OCI-LY7 (cell line): ENCODE data around the gene DNAH11. TPM values are rescaled to one million over a fixed set of nuclear protein-coding genes. Genes with fewer than 3 reads are reported as not detected.

Source experiments
- BruUV-seq: library from RNA; stranded (reverse); fragments of 400-500 nt; replicated peaks from 2 replicates; lab custom pipeline; 2021; lab: Mats Ljungman, UMichigan
- CTCF ChIA-PET: fragments of 300-600 bp; sonication (Branson Sonifier 250); formaldehyde crosslinking; loops from one replicate; lab custom pipeline; 2022; ENCODE audit warnings: antibody characterized with exemption; ENCODE audit not compliant: unreplicated experiment; lab: Charles Lee
- POLR2A ChIA-PET: fragments of 300-600 bp; sonication (Branson Sonifier 250); formaldehyde crosslinking; loops from one replicate; lab custom pipeline; 2022; ENCODE audit warnings: antibody characterized with exemption; lab: Charles Lee
- DNase-seq: peaks from one replicate; pipeline ENCODE4 v3.0.0-alpha.2; 2015; ENCODE audit warnings: low spot score
- H2AFZ ChIP-seq: fragments of 200-600 bp; sonication (generic), shearing (Covaris generic); 2 replicates; pipeline ENCODE4 v1.6.1; 2014; ENCODE audit warnings: mild to moderate bottlenecking, antibody characterized with exemption, low read length, moderate library complexity
- H3K27ac ChIP-seq: fragments of 200-600 bp; sonication (generic); 2 replicates; pipeline ENCODE4 v1.5.1; 2014; ENCODE audit warnings: mixed run types, low read depth, mild to moderate bottlenecking, moderate library complexity, low read length, inconsistent platforms; ENCODE audit not compliant: poor library complexity, severe bottlenecking
- H3K36me3 ChIP-seq: fragments of 200-600 bp; sonication (generic); 2 replicates; pipeline ENCODE4 v1.6.1; 2014; ENCODE audit warnings: mild to moderate bottlenecking, antibody characterized with exemption, low read length, moderate library complexity, mixed read lengths; ENCODE audit not compliant: insufficient read depth
- H3K4me1 ChIP-seq: fragments of 200-600 bp; sonication (generic); 2 replicates; pipeline ENCODE4 v1.5.1; 2014; ENCODE audit warnings: mild to moderate bottlenecking, low read length; ENCODE audit not compliant: insufficient read depth, poor library complexity, severe bottlenecking
- H3K4me2 ChIP-seq: fragments of 200-600 bp; sonication (generic); 2 replicates; pipeline ENCODE4 v1.6.1; 2014; ENCODE audit warnings: mild to moderate bottlenecking, low read length
- H3K4me3 ChIP-seq: fragments of 200-600 bp; sonication (generic); 2 replicates; pipeline ENCODE4 v1.5.1; 2014; ENCODE audit warnings: mild to moderate bottlenecking, low read depth, low read length; ENCODE audit not compliant: poor library complexity, severe bottlenecking
- H3K79me2 ChIP-seq: fragments of 200-600 bp; sonication (generic); 2 replicates; pipeline ENCODE4 v1.6.1; 2016; ENCODE audit warnings: low read depth, mild to moderate bottlenecking, low read length, moderate library complexity, mixed read lengths; ENCODE audit not compliant: insufficient read depth
- H3K9me2 ChIP-seq: fragments of 200-600 bp; sonication (generic); 2 replicates; pipeline ENCODE4 v1.6.1; 2016; ENCODE audit warnings: mild to moderate bottlenecking, low read length, mixed read lengths; ENCODE audit not compliant: insufficient read depth
- H3K9me3 ChIP-seq: fragments of 200-600 bp; sonication (generic); 2 replicates; pipeline ENCODE4 v1.6.1; 2014; ENCODE audit warnings: mild to moderate bottlenecking, mixed run types, low read length, mixed read lengths
- H4K20me1 ChIP-seq: fragments of 200-600 bp; sonication (generic); 2 replicates; pipeline ENCODE4 v1.6.1; 2014; ENCODE audit warnings: mild to moderate bottlenecking, antibody characterized with exemption, low read length, moderate library complexity, mixed read lengths; ENCODE audit not compliant: insufficient read depth
- EZH2phosphoT487 ChIP-seq: fragments of 200-600 bp; sonication (generic); IDR thresholded peaks from 2 replicates; pipeline ENCODE4 v1.6.1; 2018; ENCODE audit warnings: low read depth, borderline replicate concordance, mild to moderate bottlenecking, mixed run types, antibody characterized with exemption, low read length, moderate library complexity, mixed read lengths
- intact Hi-C: fragments of 100-400 bp; cut with micrococcal nuclease; formaldehyde crosslinking; loops from one replicate; pipeline ENCODE4 v1.10.0; 2022; ENCODE audit not compliant: unreplicated experiment
- total RNA-seq, 2 experiments: library from RNA; depleted of rRNA in 1 of 2; stranded (reverse); fragments of >200 nt in 1 of 2; shearing (Covaris generic) in 1 of 2; gene quantifications; 2 replicates each; pipeline ENCODE4 v1.2.3, GENCODE V29; 2014 to 2022
- TF ChIP-seq, protein P1 (sequence below): fragments of 200-600 bp; sonication (generic); conservative IDR thresholded peaks from 2 replicates; pipeline ENCODE4 v1.5.1; 2014; ENCODE audit warnings: mild to moderate bottlenecking, antibody characterized with exemption, low read length, moderate library complexity, mixed read lengths

Gene DNAH11
- total RNA-seq, 2 experiments from 2014 or later: not detected

DNA sequence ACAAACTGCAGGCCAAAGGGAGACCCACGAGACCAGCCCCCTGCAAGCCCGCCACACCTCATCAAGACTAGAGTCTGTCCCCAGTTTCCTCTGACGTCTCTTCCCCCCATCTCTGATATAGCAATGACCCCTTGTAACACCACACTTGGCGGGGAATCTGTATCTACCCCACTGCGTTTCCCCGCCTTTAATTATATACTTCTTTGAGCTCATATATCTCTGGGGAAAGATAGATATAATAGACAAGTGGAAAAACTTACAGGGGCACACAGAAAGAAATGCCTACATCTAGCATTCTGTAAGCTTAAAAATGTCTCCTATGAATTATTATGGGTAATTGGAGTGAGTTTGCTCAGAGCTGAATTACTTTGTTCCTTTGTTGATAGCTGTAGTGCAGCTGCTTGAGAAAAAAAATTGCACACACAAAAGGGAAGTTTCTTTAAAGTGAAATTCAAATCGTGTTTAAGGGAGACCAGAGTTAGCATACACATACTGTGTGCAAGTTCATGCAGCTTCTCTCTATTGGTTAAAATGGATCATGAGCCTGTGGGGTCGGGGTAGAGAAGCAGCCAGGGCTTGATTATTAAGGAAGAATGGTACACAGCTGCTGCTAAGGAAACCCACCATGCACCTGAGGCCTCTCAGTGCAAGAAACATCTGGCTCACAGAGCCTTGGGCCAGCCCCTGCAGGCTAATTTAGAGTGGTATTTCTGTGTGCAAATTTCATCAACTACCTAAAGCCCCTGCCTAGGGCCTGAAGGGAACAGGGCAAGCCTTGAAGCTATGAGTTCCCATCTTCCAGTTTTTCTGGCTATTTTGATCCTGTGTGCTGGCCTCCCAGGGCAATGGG lies 370.3 kb downstream of the DNAH11 start:
- Histone ChIP-seq H3K79me2 (peaks cover 40% of the 10 kb centered on the region), H3K4me2 (peak overlapping the region; percentile 21)

DNA sequence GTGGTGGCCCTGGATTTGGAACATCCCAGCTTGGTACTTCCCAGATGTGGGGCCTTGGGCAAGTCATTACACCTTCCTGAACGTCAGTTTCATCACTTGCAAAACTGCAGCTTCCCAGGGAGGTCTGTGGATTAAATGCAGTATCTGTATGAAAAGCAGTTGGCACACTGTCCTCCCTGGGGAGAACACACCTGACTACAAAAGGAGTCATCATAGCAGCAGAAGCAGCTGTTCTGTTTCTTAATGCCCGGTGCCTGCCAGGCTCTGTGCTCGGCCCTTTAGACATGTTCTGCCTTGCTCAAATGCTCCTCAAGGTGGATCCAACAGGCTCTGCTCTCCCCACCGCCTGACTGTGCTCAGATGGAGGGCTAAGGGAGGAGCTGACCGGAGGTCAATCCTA lies 371.8 kb downstream of the DNAH11 start:
- intact Hi-C loops: no loop called here
- peak; percentile 66 for DNase-seq
- CTCF ChIA-PET: no interaction called here
- POLR2A ChIA-PET: interaction anchor here (0.6 to 2.9 kb wide), 4 partner anchors 9 to 59 kb away, joined by 3 to 13 read pairs (median 4); no protein-coding TSS in a partner anchor
- peaks cover 86% of the 10 kb centered on the region for H3K36me3 ChIP-seq
- peak overlapping the region; percentile 55 for H3K27ac ChIP-seq
- TF ChIP-seq EZH2phosphoT487: no peak
- TF ChIP-seq, protein P1, sequence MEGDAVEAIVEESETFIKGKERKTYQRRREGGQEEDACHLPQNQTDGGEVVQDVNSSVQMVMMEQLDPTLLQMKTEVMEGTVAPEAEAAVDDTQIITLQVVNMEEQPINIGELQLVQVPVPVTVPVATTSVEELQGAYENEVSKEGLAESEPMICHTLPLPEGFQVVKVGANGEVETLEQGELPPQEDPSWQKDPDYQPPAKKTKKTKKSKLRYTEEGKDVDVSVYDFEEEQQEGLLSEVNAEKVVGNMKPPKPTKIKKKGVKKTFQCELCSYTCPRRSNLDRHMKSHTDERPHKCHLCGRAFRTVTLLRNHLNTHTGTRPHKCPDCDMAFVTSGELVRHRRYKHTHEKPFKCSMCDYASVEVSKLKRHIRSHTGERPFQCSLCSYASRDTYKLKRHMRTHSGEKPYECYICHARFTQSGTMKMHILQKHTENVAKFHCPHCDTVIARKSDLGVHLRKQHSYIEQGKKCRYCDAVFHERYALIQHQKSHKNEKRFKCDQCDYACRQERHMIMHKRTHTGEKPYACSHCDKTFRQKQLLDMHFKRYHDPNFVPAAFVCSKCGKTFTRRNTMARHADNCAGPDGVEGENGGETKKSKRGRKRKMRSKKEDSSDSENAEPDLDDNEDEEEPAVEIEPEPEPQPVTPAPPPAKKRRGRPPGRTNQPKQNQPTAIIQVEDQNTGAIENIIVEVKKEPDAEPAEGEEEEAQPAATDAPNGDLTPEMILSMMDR: no peak
- no peaks in the 10 kb centered on the region for H3K9me3 ChIP-seq
- no TSS peak for BruUV-seq
- H4K20me1 ChIP-seq: peaks cover 14% of the 10 kb centered on the region; the same call in 1 of the 2 replicates
- H3K79me2 ChIP-seq: peaks cover 55% of the 10 kb centered on the region
- no peaks in the 10 kb centered on the region for H3K9me2 ChIP-seq
- no peak overlapping the region for H3K4me3 ChIP-seq
- peak overlapping the region; percentile 21 for H3K4me2 ChIP-seq
- H3K4me1 ChIP-seq: peaks cover 47% of the 10 kb centered on the region
- H2AFZ ChIP-seq: no peak overlapping the region

More for the DNA sequence above, 370.3 kb downstream of the DNAH11 start:
- TF ChIP-seq, protein P1: no peak
- no peak for TF ChIP-seq EZH2phosphoT487
- H2AFZ ChIP-seq: no peak overlapping the region
- H3K4me1 ChIP-seq: peaks cover 46% of the 10 kb centered on the region
- no peaks in the 10 kb centered on the region for H3K9me2 ChIP-seq
- H3K9me3 ChIP-seq: no peaks in the 10 kb centered on the region
- intact Hi-C loops: loop anchor here (1.0 kb wide), 1 partner anchor 15 kb away; no protein-coding TSS in a partner anchor
- H3K4me3 ChIP-seq: no peak overlapping the region
- H3K36me3 ChIP-seq: peaks cover 96% of the 10 kb centered on the region
- peaks cover 6% of the 10 kb centered on the region; the same call in 1 of the 2 replicates for H4K20me1 ChIP-seq
- ChIA-PET POLR2A (interaction anchor here (0.6 to 2.9 kb wide), 9 partner anchors 9 to 528 kb away, joined by 3 to 13 read pairs (median 4); no protein-coding TSS in a partner anchor), CTCF (no interaction called here)
- peak; percentile 41 for DNase-seq
- H3K27ac ChIP-seq: peak overlapping the region; percentile 55
- no TSS peak for BruUV-seq
